GM04504 (cell line): ENCODE data around the gene POLN.

Source experiments
- DNase-seq: peaks from one replicate; pipeline ENCODE4 v3.0.0-alpha.2; 2012; ENCODE audit warnings: low read depth

Gene POLN

GRCh38 chr4:2241410-2242353 is at the start of gene POLN, which contains the start of gene HAUS3:
Gene POLN (minus strand): TSS chr4:2242121. CDS start chr4:2229231, 12,890 bp downstream.
Gene HAUS3 (minus strand): TSS chr4:2242121. CDS start chr4:2240946, 1,175 bp downstream.
- DNase-seq: peak; percentile 96

DNA sequence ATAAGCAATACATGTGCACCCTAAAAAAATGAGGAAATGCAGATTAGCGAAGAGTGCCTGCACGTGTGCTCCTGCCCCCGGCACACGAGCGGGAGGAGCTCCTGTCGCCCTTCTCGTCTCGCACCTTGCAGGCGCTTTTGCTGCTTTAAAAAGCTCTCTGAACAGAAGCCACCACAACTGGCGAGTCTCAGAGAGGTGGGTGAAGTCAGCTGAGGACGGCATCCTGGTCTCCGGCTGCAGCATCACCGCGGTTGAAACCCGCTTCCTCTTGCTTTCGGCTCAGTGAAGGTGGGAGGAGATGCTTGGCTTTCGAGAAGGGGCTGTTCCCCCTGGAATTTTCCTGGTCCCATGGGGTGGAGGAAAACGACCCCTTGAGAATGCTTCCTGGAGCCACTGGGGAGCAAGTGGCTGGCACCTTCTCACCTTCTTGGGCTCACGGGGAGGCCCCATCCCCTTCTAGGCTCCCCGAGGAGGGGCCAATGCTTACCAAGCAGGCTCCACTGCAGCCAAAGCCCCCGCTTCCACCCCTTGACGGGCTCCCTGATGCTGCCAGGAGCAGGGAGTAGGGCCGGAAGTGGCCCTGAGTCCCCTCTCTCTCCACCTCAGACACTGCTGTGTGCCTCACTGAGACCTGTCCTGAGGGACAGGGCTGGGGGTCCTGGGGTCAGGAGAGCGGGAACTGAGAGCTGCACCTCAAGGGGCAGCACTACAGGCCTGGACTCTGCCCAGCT is 49.2 kb upstream of the POLN start:
- no peak for DNase-seq

- DNase-seq: no peak
These were observed 48.6 kb upstream of the POLN start for GRCh38 chr4:2290488-2290887.

DNA sequence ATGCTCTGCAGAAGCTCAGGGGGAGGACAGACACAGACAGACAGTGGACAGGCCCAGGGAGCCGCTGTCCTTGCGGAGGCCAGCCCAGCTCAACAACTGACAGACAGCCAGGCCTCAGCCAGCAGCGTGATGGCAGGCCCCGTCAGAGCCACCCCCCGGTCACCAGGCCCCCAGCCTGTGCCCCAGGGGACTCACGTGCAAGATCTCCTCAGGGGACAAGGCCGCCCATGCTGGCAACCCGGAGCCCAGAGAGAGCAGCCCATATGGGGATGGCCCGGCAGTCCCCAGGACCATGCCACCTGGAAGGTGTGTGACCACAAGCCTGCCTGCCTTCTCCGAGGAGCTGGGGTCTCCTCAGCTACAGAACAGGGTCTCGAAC is 48.0 kb upstream of the POLN start:
- DNase-seq: no peak

GRCh38 chr4:2289311-2289954 is 47.5 kb upstream of the POLN start:
- DNase-seq: no peak

- DNase-seq: no peak
These were observed 46.2 kb upstream of the POLN start for GRCh38 chr4:2288051-2288541.

- no peak for DNase-seq
These were observed 45.6 kb upstream of the POLN start for GRCh38 chr4:2287594-2287915.

- DNase-seq: no peak
These were observed 45.1 kb upstream of the POLN start for GRCh38 chr4:2286904-2287593.

- DNase-seq: no peak
These were observed 43.9 kb upstream of the POLN start for GRCh38 chr4:2285613-2286381.

- DNase-seq: peak; percentile 29
These were observed 43.2 kb upstream of the POLN start for GRCh38 chr4:2284934-2285612.

- DNase-seq: no peak
These were observed 42.4 kb upstream of the POLN start for GRCh38 chr4:2284161-2284933.

DNA sequence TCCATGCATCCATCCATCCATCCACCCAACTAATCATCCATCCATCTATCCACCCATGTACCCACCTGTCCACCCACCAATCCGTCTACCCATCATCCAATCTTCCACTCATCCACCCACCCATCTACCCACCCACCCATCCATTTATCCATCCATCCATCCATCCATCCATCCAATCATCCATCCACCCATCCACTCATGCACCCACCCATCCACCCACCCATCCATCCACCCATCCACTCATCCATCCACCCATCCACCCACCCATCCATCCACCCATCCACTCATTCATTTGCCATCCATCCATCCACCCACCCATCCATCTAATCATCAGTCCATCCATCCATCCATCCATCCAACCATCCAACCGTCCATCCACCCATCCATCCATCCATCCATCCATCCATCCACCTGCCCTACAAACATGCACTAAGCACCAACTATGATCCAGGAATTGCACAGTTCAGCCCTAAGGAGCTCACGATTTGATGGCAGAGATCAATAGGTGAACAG is 41.3 kb upstream of the POLN start:
- no peak for DNase-seq

DNA sequence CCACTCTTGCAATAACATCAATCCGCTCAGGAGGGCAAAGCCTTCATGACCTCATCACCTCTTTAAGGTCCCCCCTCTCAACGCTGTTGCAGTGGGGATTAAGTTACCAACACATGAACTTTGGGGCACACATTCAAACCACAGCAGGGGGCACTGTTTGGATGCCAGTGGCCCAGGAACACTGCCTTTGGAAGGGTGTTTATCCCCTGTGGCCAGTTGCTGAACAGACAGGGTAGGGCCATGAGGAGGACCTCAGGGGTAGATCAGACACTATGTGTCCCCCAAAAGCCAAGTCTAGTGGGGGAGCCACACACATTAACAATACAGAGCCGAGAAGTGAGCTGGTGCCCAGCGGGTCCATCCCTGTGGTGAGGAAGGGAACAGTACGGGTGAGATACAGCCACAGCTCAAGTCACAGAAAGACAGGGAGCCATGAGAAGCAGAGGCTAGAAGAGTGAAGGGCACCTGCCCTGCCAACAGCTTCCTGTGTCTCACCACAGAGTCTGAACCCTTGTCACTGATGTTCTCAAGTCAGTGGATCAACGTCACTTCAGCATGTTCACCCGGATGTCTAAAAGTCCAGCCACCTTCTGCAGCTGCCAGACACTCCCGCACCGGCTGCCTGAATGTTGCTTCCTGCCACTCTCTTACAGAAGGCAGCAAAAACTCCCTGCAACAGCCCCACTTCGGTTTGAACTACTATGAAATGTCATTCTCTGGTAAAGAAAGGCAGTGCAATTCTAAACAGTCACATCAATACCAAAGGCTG is 39.8 kb upstream of the POLN start:
- DNase-seq: no peak

- DNase-seq: no peak
These were observed 38.8 kb upstream of the POLN start for GRCh38 chr4:2280531-2281300.

DNA sequence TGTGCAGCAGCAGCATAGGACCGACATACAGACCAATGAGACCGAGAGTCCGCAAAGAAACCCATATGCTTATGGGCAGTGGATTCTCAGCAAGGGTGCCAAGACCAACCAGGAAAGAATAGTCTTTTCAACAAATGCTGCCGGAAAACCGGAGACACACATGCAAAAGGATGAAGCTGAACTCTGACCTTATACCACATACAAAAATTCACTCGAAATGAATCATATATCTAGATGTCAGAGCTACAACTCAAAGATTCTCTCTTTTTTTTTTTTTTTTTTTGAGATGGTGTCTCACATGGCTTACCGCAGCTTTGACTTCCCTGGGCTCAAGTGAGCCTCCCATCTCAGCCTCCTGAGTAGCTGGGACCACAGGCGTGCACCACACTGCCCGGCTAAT is 36.0 kb upstream of the POLN start:
- DNase-seq: no peak

DNA sequence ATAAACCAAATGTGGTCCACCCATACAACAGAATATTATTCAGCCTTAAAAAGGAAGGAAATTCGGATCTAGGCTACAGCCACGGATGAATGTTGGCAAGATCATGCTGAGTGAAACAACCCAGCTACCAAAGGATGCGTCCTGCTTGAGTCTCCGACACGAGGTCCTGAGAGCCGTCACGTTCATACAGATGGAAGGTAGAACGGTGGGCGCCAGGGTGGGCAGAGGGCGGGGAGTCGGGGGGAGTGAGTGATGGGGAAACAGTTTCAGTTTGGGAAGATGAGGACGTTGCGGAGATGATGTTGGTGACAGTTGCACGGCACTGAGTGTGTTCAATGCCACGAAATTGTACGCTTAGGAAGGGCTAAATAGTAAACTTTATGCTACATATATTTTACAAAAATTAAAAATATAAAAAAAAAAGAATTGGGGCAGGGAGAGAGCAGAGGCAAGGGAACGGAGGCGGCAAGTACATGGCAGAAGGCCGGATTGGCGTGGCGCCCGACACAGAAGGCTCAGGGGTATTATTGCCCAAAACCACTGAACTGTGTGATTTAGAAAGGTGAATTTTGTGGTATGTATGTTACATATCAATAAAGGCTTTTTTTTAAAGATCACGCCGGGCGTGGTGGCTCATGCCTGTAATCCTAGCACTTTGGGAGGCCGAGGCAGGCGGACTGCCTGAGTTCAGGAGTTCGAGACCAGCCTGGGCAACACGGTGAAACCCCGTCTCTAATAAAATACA is 34.8 kb upstream of the POLN start:
- no peak for DNase-seq

- DNase-seq: no peak
These were observed 33.8 kb upstream of the POLN start for GRCh38 chr4:2275546-2276251.
